Bronchus fibroblast of lung (primary cell): ENCODE results near the gene OR10T2. TPM values are rescaled to one million over a fixed set of nuclear protein-coding genes. Genes with fewer than 3 reads are reported as not detected.

Experiments used
- total RNA-seq: library from RNA; depleted of rRNA; stranded (reverse); fragments of >200 nt; gene quantifications from 2 replicates; pipeline ENCODE4 v1.2.3, GENCODE V29; 2015

Gene OR10T2
- total RNA-seq, result not detected in 2 replicates

GRCh38 chr1:158398818-158399514, at the start of gene OR10T2:
Gene OR10T2 (minus strand): TSS chr1:158399466. CDS start chr1:158399466, 0 bp downstream.

GRCh38 chr1:158426137-158426536, 26.9 kb upstream of the OR10T2 start, which contains the start of gene OR10K2:
Gene OR10K2 (minus strand): TSS chr1:158426237. CDS start chr1:158420866, 5,371 bp downstream.

GRCh38 chr1:158353303-158354075, 45.8 kb downstream of the OR10T2 start, which contains the start of gene CD1E:
Gene CD1E (plus strand): TSS chr1:158353894. CDS start chr1:158353989, 95 bp downstream.

Other genes starting within 250 kb of the OR10T2 start
- gene CD1D, start 218.6 kb downstream of the OR10T2 start, total RNA-seq, result 0.67 and 0.89 TPM in 2 replicates
- gene CD1A, start 145.0 kb downstream of the OR10T2 start, total RNA-seq, result not detected in 2 replicates
- gene CD1C, start 109.5 kb downstream of the OR10T2 start, total RNA-seq, result not detected in 2 replicates
- not detected in 2 replicates for gene CD1B, start 67.9 kb downstream of the OR10T2 start, total RNA-seq
- not detected in 2 replicates for gene CD1E, start 45.6 kb downstream of the OR10T2 start, total RNA-seq
- gene OR10K2, start 26.8 kb upstream of the OR10T2 start, total RNA-seq, result not detected in 2 replicates
- gene OR10K1, start 62.4 kb upstream of the OR10T2 start, total RNA-seq, result not detected in 2 replicates
- not detected in 2 replicates for gene OR10R2, start 72.8 kb upstream of the OR10T2 start, total RNA-seq
- gene OR6Y1, start 154.9 kb upstream of the OR10T2 start, total RNA-seq, result not detected in 2 replicates
- gene OR6P1, start 171.1 kb upstream of the OR10T2 start, total RNA-seq, result not detected in 2 replicates
- gene OR10X1, start 180.4 kb upstream of the OR10T2 start, total RNA-seq, result not detected in 2 replicates
- gene OR10Z1, start 205.8 kb upstream of the OR10T2 start, total RNA-seq, result not detected in 2 replicates